Testis (tissue), 2 donors: ENCODE measurements around the gene IPO4.

Experiments used
- POLR2A ChIP-seq: fragments of 450-650 bp; IDR thresholded peaks from one replicate; pipeline ENCODE4 v1.6.1; 2017; ENCODE audit warnings: antibody characterized with exemption, mild to moderate bottlenecking, moderate library complexity
- TF ChIP-seq, protein P1 (sequence below), 3 experiments: fragments of 450-650 bp in 2 of 3; fragments of 200-600 bp in 1 of 3; sonication (generic) in 1 of 3; IDR thresholded peaks; one replicate each; pipeline ENCODE4 v1.5.1; 2016 to 2019; ENCODE audit warnings: antibody characterized with exemption in 3 of 3, mild to moderate bottlenecking in 2 of 3, moderate library complexity in 1 of 3

DNA sequence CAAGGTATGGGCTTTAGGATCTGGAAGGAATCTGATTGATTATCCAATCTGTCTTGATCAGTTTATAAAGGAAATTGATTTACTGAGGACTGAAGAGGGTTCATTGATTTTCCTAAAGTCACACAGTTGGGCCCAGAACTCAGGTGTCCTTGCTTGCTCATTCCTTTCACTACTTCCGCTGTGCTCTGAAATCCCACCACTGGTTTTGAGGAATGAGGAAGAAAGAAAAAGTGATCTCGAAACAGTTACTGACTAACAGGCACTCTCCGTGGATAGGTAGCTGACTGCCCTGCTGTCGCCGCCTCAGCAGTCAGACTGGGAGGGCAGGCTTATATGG lies 58.3 kb downstream of the IPO4 start, which contains the start of gene FITM1:
- TF ChIP-seq, protein P1, sequence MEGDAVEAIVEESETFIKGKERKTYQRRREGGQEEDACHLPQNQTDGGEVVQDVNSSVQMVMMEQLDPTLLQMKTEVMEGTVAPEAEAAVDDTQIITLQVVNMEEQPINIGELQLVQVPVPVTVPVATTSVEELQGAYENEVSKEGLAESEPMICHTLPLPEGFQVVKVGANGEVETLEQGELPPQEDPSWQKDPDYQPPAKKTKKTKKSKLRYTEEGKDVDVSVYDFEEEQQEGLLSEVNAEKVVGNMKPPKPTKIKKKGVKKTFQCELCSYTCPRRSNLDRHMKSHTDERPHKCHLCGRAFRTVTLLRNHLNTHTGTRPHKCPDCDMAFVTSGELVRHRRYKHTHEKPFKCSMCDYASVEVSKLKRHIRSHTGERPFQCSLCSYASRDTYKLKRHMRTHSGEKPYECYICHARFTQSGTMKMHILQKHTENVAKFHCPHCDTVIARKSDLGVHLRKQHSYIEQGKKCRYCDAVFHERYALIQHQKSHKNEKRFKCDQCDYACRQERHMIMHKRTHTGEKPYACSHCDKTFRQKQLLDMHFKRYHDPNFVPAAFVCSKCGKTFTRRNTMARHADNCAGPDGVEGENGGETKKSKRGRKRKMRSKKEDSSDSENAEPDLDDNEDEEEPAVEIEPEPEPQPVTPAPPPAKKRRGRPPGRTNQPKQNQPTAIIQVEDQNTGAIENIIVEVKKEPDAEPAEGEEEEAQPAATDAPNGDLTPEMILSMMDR (IDR thresholded peaks at IDR 0.05): no peak
- no peak for TF ChIP-seq POLR2A
